Measurements from ENCODE around the gene ZNF710. TPM values are rescaled to one million over a fixed set of nuclear protein-coding genes. Genes with fewer than 3 reads are reported as not detected.
A peak's percentile ranks its signal among the peaks of the same experiment; 100 is the strongest.

The ZNF710 gene
- total RNA-seq, 1 experiment from 2014 or later, result 40.7 TPM

DNA sequence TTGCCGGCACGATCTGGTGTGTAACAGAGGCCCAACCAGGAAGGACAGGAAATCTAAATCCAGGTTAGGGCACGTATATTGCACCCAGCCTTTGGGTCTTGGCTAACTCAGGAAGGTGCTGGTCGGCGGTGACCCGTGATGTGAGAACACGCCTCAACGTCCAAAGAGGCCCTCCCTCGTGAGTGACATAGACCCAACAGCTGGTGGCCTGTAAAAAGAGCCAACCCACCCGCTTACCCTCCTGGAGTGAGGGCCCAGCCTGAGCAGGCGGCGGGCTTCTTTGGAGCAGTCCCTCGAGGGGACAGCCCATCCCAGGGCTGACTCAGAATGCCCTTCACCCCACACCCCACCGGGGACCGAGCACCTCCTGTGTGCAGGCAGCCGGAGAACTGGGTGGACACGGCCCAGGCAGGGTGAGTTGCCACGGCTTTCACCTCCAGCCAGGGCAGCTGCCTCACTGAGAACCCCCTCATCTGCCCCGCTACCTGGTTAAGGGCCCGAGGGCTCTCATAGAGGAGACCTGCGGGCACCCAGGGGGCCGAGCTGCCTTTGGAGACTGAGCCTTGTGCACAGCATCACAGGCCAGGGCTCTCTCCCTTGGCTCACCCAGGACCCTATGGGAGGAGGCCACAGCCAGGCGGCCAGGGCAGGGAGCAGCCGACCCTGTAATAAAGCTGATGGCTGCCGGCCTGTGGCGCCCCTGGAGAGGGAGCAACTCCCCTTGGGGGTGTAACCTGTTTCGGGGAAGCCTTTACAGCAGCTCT is 41.8 kb downstream of the ZNF710 start:
- no peaks in the 10 kb centered on the region for H3K79me2 ChIP-seq (ENCODE audit: insufficient read depth, low read length)
- no peak overlapping the region for H2BK15ac ChIP-seq (ENCODE audit: low read depth, low read length)
- no peak overlapping the region for H4K8ac ChIP-seq (replicated peaks; ENCODE audit: insufficient read length, low read depth, low read length)
- H2BK12ac ChIP-seq (ENCODE audit: insufficient read length, low read depth, low read length), result no peak overlapping the region
- H3K23ac ChIP-seq (ENCODE audit: insufficient read length, low read depth, low read length), result no peak overlapping the region
- no peak overlapping the region for H2BK20ac ChIP-seq (ENCODE audit: low read depth, low read length, poor library complexity, severe bottlenecking)
- no peak for TF ChIP-seq CTCF (conservative IDR thresholded peaks at IDR 0.05)
- no peaks in the 10 kb centered on the region for H3K79me1 ChIP-seq (ENCODE audit: insufficient read depth, low read depth, low read length, poor library complexity, severe bottlenecking)
- Mint-ChIP-seq H3K4me3 (no peak overlapping the region), H3K9me3 (no peaks in the 10 kb centered on the region), H3K27ac (peak overlapping the region in 2 of 3 experiments; percentile 43; a peak in 3 of 7 replicates), H3K4me1 (peaks cover 31 to 40% of the 10 kb centered on the region in 2 experiments), H3K27me3 (ENCODE audit: low read depth) (no peaks in the 10 kb centered on the region), H3K36me3 (ENCODE audit: insufficient read depth in 1 of 3, low read depth in 3 of 3) (no peaks in the 10 kb centered on the region)
- H2AK5ac ChIP-seq (ENCODE audit: insufficient read length, low read length), result no peak overlapping the region
- H3K18ac ChIP-seq (ENCODE audit: insufficient read length, low read depth, low read length), result peak overlapping the region; percentile 24
- H3K14ac ChIP-seq (ENCODE audit: insufficient read depth, low read length), result no peak overlapping the region; the same call in 1 of the 2 replicates
- no CpG with 5 or more reads among the region's 27 CpGs for WGBS (ENCODE audit: extremely low coverage, insufficient read length, low lambda C conversion rate)
- H2BK120ac ChIP-seq (ENCODE audit: low read depth, low read length, poor library complexity, severe bottlenecking), result no peak overlapping the region
- no peak for DNase-seq
- H3K27me3 ChIP-seq (ENCODE audit: insufficient read depth, low read length), result no peaks in the 10 kb centered on the region
- no peak overlapping the region for H3K4ac ChIP-seq (ENCODE audit: low read depth, low read length)
- H3K23me2 ChIP-seq (ENCODE audit: insufficient read length, low read depth, low read length, poor library complexity, severe bottlenecking), result no peaks in the 10 kb centered on the region
- H3K4me1 ChIP-seq (ENCODE audit: insufficient read depth, low read length), result peaks cover 6% of the 10 kb centered on the region; the same call in 1 of the 2 replicates
- H4K20me1 ChIP-seq (ENCODE audit: control insufficient read depth, insufficient read depth, insufficient read length), result no peaks in the 10 kb centered on the region
- H3K9ac ChIP-seq (ENCODE audit: extremely low read depth, insufficient read length, low read length), result no peak overlapping the region
- no peak overlapping the region for H3K27ac ChIP-seq (ENCODE audit: insufficient read length, low read depth, low read length)
- H3K4me2 ChIP-seq (ENCODE audit: insufficient read depth, insufficient read length, low read length), result no peak overlapping the region
- H3K9me3 ChIP-seq (ENCODE audit: control insufficient read depth, low read depth, low read length), result no peaks in the 10 kb centered on the region
- no peak overlapping the region for H2AFZ ChIP-seq (ENCODE audit: low read length)
- H3T11ph ChIP-seq (ENCODE audit: low read length), result no peak overlapping the region
- H4K91ac ChIP-seq (ENCODE audit: insufficient read length, low read depth, low read length), result no peak overlapping the region
- no peak overlapping the region for H3K56ac ChIP-seq (ENCODE audit: insufficient read length, low read depth, low read length)
- no peak overlapping the region for H4K5ac ChIP-seq (ENCODE audit: insufficient read length, low read depth, low read length)
- H2BK5ac ChIP-seq (ENCODE audit: insufficient read length, low read length), result no peak overlapping the region
